Immature natural killer cell (primary cell): ENCODE measurements around the gene MYZAP. TPM values are rescaled to one million over a fixed set of nuclear protein-coding genes. Genes with fewer than 3 reads are reported as not detected.

Experiments
- DNase-seq, 3 donors: peaks; one replicate each; pipeline ENCODE4 v3.0.0; 2022; ENCODE audit warnings: mixed read lengths in 1 of 3
- H3K27ac Mint-ChIP-seq, 6 donors: one replicate each; pipeline ENCODE4 v1.8.0; 2020; ENCODE audit warnings: mixed read lengths in 6 of 6, mild to moderate bottlenecking in 5 of 6, inconsistent platforms in 4 of 6, moderate library complexity in 3 of 6
- H3K27me3 Mint-ChIP-seq, 3 donors: one replicate each; pipeline ENCODE4 v1.8.0; 2020 to 2021; ENCODE audit warnings: low read depth in 3 of 3, mild to moderate bottlenecking in 3 of 3, mixed read lengths in 3 of 3, moderate library complexity in 3 of 3, inconsistent platforms in 1 of 3
- H3K36me3 Mint-ChIP-seq, 3 donors: one replicate each; pipeline ENCODE4 v1.8.0; 2020; ENCODE audit warnings: mixed read lengths in 3 of 3, inconsistent platforms in 2 of 3, mild to moderate bottlenecking in 2 of 3
- H3K4me1 Mint-ChIP-seq, 2 donors: one replicate each; pipeline ENCODE4 v1.8.0; 2020; ENCODE audit warnings: inconsistent platforms in 2 of 2, mild to moderate bottlenecking in 2 of 2, mixed read lengths in 2 of 2, moderate library complexity in 1 of 2
- H3K4me3 Mint-ChIP-seq, 5 donors: one replicate each; pipeline ENCODE4 v1.8.0; 2020; ENCODE audit warnings: mild to moderate bottlenecking in 5 of 5, mixed read lengths in 5 of 5, inconsistent platforms in 3 of 5, moderate library complexity in 3 of 5
- H3K9me3 Mint-ChIP-seq, 6 donors: one replicate each; pipeline ENCODE4 v1.8.0; 2020; ENCODE audit warnings: mild to moderate bottlenecking in 6 of 6, mixed read lengths in 6 of 6, inconsistent platforms in 4 of 6, moderate library complexity in 3 of 6
- polyA plus RNA-seq, 3 donors: library from polyadenylated mRNA; unstranded; fragments of 300-500 nt; fragmentation: Illumina TruSeq; gene quantifications; one replicate each; pipeline ENCODE4 v1.2.3, GENCODE V29; 2021

Gene MYZAP
- polyA plus RNA-seq, 3 donors from 2014 or later: 0.52 TPM; not detected in 2

- Mint-ChIP-seq H3K9me3 (peaks cover 0 to 1% (median 0%) of the 10 kb centered on the region in 6 donors), H3K4me1 (peaks cover 0 to 8% of the 10 kb centered on the region in 2 donors), H3K36me3 (peaks cover 7 to 19% (median 10%) of the 10 kb centered on the region in 3 donors), H3K27ac (no peak overlapping the region), H3K27me3 (peaks cover 0 to 3% (median 0%) of the 10 kb centered on the region in 3 donors), H3K4me3 (no peak overlapping the region)
- no peak for DNase-seq
Measured at GRCh38 chr15:57730876-57731275, 139.2 kb downstream of the MYZAP start.

GRCh38 chr15:57731530-57732103 lies 139.9 kb downstream of the MYZAP start:
- Mint-ChIP-seq H3K27me3 (peaks cover 0 to 3% (median 0%) of the 10 kb centered on the region in 3 donors), H3K9me3 (peaks cover 0 to 1% (median 0%) of the 10 kb centered on the region in 6 donors), H3K4me3 (no peak overlapping the region), H3K36me3 (peaks cover 7 to 14% (median 10%) of the 10 kb centered on the region in 3 donors), H3K4me1 (peaks cover 0 to 8% of the 10 kb centered on the region in 2 donors), H3K27ac (no peak overlapping the region)
- DNase-seq: no peak

DNA sequence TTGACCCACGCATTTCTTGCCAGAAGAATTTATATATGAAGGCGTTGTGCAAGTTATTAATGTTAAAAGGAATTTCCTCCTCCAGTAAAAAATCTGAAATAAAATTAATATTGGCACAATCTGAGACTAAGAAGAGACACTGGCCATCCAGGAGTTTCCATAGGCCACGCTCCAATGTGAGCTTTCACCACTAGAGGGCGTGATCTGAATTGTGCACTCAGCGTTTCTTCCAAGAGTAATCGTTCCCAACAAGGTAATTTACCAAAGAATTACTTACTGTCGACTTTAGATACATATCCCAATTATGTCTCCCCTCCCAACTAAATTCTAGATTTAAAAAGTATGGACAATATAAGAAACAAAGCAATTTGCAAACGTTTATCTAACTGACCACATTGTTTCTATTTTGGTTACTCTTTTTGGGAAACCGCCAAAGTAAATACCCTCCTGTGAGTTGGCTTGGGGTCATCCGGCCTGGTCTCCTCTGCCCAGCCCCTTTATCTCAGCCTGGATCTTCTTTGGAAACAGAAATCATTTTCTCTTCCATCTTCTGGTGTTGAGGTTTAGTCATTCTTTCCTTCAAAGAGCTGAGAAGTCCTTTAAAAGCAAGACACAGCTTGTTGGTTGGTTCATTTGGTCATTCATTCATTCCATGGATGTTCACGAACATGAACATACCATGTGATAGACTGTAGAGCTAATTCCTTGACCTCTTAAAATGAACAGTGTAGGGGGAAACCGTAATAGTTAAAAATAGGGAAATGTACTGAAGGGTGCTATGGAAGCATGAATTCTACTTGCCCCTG lies 141.0 kb downstream of the MYZAP start:
- Mint-ChIP-seq H3K36me3 (peaks cover 8 to 17% (median 14%) of the 10 kb centered on the region in 3 donors), H3K27me3 (peaks cover 0 to 3% (median 0%) of the 10 kb centered on the region in 3 donors), H3K27ac (peak overlapping the region in 1 of 6 donors; percentile 5), H3K9me3 (peaks cover 0 to 1% (median 0%) of the 10 kb centered on the region in 6 donors), H3K4me3 (peak overlapping the region in 1 of 5 donors; percentile 27), H3K4me1 (peaks cover 0 to 8% of the 10 kb centered on the region in 2 donors)
- DNase-seq: peak; percentile 15 to 28 (median 21)

DNA sequence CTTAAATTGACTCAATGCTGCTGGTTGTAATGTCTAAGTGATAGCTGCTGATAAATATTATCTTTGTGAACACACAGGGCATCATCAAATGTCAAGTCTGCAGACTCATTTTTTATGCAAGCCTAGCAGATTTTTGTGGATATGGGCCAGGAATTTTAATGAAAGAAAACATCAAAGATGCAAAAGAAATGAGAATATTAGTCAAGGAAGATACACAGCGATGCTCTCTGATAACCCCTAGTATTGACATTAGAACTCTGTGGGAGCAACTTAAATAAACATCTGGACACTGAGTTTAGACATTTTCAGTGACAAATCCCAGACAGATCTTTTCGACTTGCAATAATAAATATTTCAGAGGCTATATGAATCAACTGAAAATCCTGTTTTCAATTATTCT lies 143.2 kb downstream of the MYZAP start:
- H3K27ac Mint-ChIP-seq: no peak overlapping the region
- no peak overlapping the region for H3K4me3 Mint-ChIP-seq
- H3K36me3 Mint-ChIP-seq: peaks cover 4 to 17% (median 11%) of the 10 kb centered on the region in 3 donors
- peaks cover 0 to 1% (median 0%) of the 10 kb centered on the region in 6 donors for H3K9me3 Mint-ChIP-seq
- peaks cover 0 to 3% (median 0%) of the 10 kb centered on the region in 3 donors for H3K27me3 Mint-ChIP-seq
- H3K4me1 Mint-ChIP-seq: peaks cover 0 to 8% of the 10 kb centered on the region in 2 donors
- DNase-seq: no peak

Other genes with a start within 250 kb of the MYZAP start
- gene CGNL1, start 215.4 kb upstream of the MYZAP start, polyA plus RNA-seq: not detected
- 10 to 100 TPM; 33.3 to 58.1 (median 51.2) TPM for gene POLR2M, start 114.8 kb downstream of the MYZAP start, polyA plus RNA-seq